Stimulated activated CD4-positive, alpha-beta T cell treated with anti-CD3 and anti-CD28 coated beads, Interleukin-4, amount 100 ng/mL, for 4 hours (primary cell): Measurements from ENCODE around the gene ZNF157.
"Not testable (repeated sequence)": the region's sequence is repeated elsewhere in the genome, so short reads cannot be mapped to it uniquely, and the experiment has no call there.

Experiments used
- DNase-seq, 2 experiments: peaks; one replicate each; pipeline ENCODE4 v3.0.0-alpha.2; 2020

The ZNF157 gene

DNA sequence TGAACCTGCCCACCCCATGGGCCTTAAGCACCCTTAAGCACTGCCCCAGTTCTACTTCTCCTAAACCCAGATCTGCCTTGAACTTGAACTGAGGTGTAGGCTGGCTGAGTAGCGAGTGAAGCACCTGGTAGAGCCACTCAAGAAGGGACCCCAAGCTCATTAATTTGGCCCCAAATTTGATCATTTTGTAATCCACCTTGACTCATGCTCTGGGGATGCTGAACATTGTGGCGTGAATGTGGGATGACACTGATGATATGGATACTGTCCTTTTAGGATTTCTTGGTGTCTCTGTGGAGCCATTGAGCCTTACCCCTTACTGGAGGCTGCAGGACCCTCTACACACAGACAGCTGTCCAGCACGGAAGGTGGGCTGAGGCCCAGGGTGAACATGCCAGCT lies at the start of gene ZNF157:
TSS of gene ZNF157 (plus strand) at position 301 of the 400 bp plus-strand sequence. CDS start at position 392, 91 bp downstream.
- DNase-seq = no peak

DNA sequence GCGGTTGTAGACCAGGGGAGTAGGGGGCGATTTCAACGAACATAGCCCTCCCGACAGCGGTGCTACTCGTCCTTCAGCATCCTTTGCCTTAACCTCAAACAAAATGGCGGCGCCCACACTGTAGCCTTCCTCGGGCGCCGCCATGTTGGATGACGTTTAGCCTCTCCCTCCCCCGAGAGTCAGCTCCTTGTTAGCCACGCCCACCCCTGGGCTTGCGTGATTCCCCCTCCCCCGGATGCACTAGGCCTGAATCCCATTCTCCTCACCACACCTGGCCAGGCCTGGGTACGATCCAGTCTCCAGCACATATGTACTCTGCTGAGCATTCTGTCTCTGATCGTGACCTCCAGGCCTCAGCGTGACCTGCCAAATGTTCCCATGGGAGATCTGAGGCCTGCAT lies 49.0 kb upstream of the ZNF157 start:
- DNase-seq = no peak

- no peak for DNase-seq
Observed at GRCh38 chrX:47321823-47322371, 48.5 kb upstream of the ZNF157 start.

DNA sequence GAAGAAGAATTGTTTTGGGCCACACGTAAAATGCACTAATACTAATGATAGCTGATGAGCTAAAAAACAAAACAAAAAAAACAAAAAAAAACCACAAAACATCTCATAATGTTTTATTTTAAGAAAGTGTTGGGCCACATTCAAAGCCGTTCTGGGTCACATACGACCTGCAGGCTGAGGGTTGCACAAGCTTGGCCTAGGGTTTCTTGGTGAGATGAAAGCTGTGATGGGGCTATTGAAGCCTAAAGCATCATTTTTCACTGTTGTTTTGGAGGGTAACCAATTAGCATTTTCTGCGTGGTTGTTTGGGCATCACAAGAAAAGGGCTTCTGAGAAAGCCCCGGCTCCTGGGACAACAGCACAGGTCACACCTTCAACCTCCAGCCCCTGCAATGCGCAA lies 42.5 kb upstream of the ZNF157 start:
- no peak for DNase-seq

DNA sequence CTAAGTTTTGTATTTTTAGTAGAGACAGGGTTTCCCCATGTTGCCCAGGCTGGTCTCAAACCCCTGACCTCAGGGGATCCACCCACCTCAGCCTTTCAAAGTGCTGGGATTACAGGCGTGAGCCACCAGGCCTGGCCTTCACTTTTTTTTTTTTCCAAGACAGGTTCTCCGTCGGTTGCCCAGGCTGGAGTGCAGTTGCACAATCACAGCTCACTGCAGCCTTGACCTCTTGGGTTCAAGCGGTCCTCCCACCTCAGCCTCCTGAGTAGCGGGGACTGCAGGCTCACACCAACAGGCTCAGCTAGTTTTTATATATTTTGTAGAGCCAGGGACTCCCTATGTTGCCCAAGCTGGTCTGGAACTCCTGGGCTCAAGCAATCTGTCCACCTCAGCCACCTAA lies 37.6 kb upstream of the ZNF157 start:
- DNase-seq = not testable (repeated sequence)

- no peak for DNase-seq
Observed at GRCh38 chrX:47351706-47352105, 18.7 kb upstream of the ZNF157 start.

DNA sequence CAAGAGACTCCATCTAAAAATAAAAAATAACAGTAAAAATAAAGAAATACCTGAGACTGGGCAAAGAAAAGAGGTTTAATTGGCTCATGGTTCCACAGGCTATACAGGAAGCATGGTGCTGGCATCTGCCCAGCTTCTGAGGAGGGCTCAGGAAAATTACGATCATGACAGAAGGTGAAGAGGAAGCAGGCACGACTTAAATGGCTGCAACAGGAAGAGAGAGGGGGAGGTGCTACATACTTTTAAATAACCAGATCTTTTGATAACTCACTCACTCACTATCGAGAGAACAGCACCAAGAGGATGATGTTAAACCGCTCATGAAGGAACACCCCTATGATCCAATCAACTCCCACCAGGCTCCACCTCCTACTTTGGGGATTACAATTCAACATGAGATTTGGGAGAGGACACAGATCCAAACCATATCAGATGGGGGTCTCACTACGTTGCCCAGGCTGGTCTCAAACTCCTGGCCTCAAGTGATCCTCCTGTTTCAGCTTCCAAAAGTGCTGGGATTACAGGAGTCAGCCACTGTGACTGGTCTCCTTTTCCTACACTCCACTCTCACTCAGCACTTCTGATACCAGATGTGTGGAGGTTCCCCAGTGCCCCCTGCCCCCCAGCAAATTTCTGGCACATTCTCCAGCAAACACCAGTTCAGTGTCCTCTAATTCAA lies 11.9 kb upstream of the ZNF157 start:
- DNase-seq = peak in 1 of 2 experiments; percentile 39

- DNase-seq = no peak
Observed at GRCh38 chrX:47360423-47361179, 9.8 kb upstream of the ZNF157 start.

GRCh38 chrX:47361538-47362511 lies 8.6 kb upstream of the ZNF157 start:
- peak in 1 of 2 experiments; percentile 9 for DNase-seq

DNA sequence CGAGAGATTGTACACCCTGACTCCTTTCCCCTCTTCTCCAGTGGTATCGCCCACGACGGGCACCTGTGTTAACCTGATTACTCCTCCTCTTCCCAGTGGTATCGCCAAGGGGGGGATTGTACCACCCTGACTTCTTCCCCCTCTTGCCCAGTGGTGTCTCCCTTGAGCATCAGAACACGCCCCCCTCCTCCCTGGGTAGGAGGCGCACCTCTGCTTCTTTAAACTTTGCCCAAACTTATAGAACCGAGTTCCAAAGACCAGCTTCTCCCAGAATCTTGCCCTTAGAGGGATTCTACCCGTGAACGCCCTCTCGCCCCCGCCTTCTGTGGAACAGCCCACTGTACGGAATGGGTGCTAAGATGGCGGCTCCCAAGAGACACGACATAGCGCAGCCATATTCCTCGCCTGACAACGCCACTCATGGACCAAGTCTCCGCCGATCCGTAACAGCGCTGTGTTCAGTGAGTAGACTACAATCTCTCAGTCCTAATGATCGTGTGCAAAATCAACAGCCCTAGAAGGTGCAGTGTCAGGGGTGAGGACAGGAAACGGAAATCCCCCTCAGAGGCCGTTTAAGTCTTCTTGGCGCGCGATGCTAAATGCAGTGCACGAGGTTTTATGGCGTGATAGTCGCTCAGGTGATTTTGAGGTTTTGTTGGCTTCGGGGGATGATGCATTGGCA lies 4.2 kb upstream of the ZNF157 start:
- peak; percentile 52 to 66 for DNase-seq

DNA sequence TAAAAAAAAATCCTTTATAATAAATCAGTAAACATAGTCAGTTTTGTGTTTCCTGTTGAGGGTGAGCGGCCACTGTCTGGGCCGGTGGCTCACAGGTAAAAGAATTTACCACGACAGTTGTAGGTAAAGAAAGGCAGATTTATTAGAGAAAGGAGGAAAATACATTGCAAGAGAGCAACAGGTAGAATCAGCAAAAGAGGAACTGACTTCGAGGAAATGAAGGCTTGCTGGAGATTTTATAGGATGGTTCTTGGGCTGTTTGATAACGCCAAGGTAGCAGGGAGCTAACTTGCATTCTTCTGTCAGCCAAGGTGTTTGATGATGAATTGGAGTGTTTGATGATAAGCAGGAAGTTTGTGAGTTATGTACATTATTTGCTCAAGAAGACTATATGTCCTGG lies 2.8 kb downstream of the ZNF157 start:
- no peak for DNase-seq

DNA sequence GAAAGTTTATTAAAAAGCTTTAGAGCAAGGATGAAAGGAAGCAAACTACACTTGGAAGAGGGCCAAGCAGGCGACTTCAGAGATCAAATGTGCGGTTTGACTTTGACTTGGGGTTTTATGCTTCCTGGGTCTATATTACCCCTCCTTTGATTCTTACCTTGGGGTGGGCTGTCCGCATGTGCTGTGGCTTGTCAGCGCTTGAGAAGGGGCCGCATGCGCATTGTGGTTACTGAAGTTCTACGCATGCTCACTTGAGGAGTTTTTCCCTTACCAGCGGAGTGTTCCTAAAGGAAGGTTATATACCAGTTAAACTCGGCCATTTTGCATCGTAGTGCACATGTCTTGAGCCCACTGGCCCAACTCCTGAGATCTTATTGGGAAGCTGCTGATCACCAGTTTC lies 9.9 kb downstream of the ZNF157 start:
- DNase-seq = peak; percentile 57 to 66

- not testable (repeated sequence) for DNase-seq
Observed at GRCh38 chrX:47380837-47381236, 10.5 kb downstream of the ZNF157 start.

DNA sequence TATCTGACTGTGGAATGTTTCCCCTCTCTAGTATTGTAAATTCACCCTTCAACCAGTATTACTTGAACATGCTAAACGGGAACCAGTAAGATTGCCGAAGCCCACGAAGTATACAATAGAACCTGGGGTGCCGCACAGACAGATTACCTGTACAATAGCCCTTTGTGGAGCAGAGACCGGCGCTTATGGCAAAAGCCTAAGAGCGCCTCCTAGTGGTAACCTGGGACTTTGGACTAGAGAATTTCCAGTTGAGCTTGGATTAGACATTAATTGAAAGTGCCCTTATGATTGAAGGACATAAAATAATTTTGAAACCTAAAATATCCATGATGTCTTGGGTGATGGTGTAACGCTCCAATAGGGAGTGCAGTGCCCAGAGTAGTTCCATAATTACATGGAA lies 14.1 kb downstream of the ZNF157 start:
- DNase-seq = peak; percentile 52 to 67

- DNase-seq = no peak
Observed at GRCh38 chrX:47390780-47391179, 20.4 kb downstream of the ZNF157 start.

DNA sequence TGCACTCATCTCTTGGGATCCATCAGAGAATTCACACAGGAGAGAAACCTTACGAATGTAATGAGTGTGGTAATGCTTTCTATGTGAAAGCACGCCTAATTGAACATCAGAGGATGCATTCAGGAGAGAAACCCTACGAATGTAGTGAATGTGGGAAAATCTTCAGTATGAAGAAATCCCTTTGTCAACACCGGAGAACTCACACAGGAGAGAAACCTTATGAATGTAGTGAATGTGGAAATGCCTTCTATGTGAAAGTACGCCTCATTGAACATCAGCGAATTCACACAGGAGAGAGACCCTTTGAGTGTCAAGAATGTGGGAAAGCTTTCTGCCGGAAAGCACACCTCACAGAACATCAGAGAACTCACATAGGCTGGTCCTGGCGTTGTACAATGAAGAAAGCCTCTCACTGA lies 42.8 kb downstream of the ZNF157 start:
- no peak for DNase-seq

GRCh38 chrX:47420265-47420664 lies 49.9 kb downstream of the ZNF157 start:
- DNase-seq = no peak

GRCh38 chrX:47420962-47421361 lies 50.6 kb downstream of the ZNF157 start:
- no peak for DNase-seq

- DNase-seq = no peak
Observed at GRCh38 chrX:47422444-47422843, 52.1 kb downstream of the ZNF157 start.

DNA sequence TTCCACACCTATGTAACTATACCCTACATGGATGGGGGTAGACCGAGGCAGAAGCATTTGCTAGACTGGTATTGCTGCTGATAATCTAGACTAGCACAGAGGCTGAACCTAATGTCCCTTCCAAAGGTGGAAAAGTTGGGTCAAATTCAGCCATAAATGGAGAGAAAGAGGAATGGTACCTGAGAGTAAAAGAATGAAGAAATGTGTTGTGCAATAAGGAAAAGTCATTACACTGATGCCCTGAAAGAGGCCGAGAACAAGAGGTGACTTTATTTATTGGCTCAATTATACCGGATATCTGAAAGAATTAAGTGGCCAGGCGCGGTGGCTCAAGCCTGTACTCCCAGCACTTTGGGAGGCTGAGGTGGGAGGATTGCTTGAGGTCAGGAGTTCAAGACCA lies 60.5 kb downstream of the ZNF157 start:
- DNase-seq = no peak

DNA sequence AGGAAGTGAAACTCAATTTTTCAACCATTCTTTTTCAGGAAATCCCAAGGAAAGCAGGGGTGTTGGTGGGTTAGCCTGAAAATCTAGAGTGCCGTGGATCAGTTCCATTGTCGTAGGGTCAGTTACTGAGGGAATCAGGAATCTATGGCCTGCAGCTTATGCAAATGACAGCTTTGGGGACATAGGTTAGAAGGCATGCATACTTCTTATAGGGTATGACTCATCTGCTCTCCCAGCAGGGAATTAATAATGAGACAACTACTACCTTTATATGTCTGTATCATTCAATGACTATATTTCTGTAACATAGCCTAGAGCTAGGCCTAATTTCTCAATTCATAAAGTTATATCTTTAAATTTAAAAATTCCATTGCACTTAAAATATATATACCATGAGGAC lies 76.1 kb downstream of the ZNF157 start:
- DNase-seq = no peak

- DNase-seq = no peak
Observed at GRCh38 chrX:47446971-47447370, 76.6 kb downstream of the ZNF157 start.
